HG02970 (cell line): ENCODE measurements around the gene DENND1B.

Experiments used
- ATAC-seq: cut with Tn5 transposase; IDR thresholded peaks from one replicate; pipeline ENCODE4 v1.9.1; 2021; ENCODE audit warnings: mild to moderate bottlenecking, moderate library complexity, moderate number of reproducible peaks; ENCODE audit not compliant: unreplicated experiment, low FRiP score

Gene DENND1B

GRCh38 chr1:197480446-197480845 lies 294.8 kb downstream of the DENND1B start:
- ATAC-seq: no peak

GRCh38 chr1:197472141-197472540 lies 303.1 kb downstream of the DENND1B start:
- ATAC-seq: no peak

GRCh38 chr1:197471248-197471985 lies 303.9 kb downstream of the DENND1B start:
- ATAC-seq: no peak

- ATAC-seq: no peak
Observed at GRCh38 chr1:197470330-197470729, 304.9 kb downstream of the DENND1B start.

- no peak for ATAC-seq
Observed at GRCh38 chr1:197469620-197470210, 305.6 kb downstream of the DENND1B start.

- ATAC-seq: no peak
Observed at GRCh38 chr1:197468543-197469175, 306.6 kb downstream of the DENND1B start.

GRCh38 chr1:197467881-197468280 lies 307.4 kb downstream of the DENND1B start:
- ATAC-seq: no peak

- ATAC-seq: no peak
Observed at GRCh38 chr1:197466813-197467212, 308.5 kb downstream of the DENND1B start.

- no peak for ATAC-seq
Observed at GRCh38 chr1:197465528-197466327, 309.6 kb downstream of the DENND1B start.

GRCh38 chr1:197464044-197464443 lies 311.2 kb downstream of the DENND1B start:
- no peak for ATAC-seq

GRCh38 chr1:197463142-197463541 lies 312.1 kb downstream of the DENND1B start:
- ATAC-seq: no peak

GRCh38 chr1:197462539-197462938 lies 312.7 kb downstream of the DENND1B start:
- ATAC-seq: no peak
